ENCODE measurements around the gene TRIO.

GRCh38 chr5:14503017-14503680 is 360.0 kb downstream of the TRIO start:
- no peak for TF ChIP-seq CTCF (IDR thresholded peaks at IDR 0.05; ENCODE audit: poor library complexity)
- TF ChIP-seq EZH2 (IDR thresholded peaks at IDR 0.05; ENCODE audit: borderline replicate concordance): no peak
